Tibial nerve (tissue), 4 donors: ENCODE measurements around the gene PROB1.

Experiments
- CTCF ChIP-seq, 5 experiments: fragments of 200-600 bp in 3 of 5; fragments of 450-650 bp in 2 of 5; sonication (generic) in 3 of 5; IDR thresholded peaks; one replicate each; pipeline ENCODE4 v1.5.1; 2016 to 2019; ENCODE audit warnings: antibody characterized with exemption in 5 of 5, mild to moderate bottlenecking in 3 of 5, moderate library complexity in 2 of 5
- EP300 ChIP-seq, 2 donors: sonication (generic); formaldehyde crosslinking; IDR thresholded peaks; one replicate each; pipeline ENCODE4 v1.6.1; 2017; ENCODE audit warnings: antibody characterized with exemption in 2 of 2, mild to moderate bottlenecking in 1 of 2
- POLR2A ChIP-seq, 2 donors: fragments of 450-650 bp; IDR thresholded peaks; one replicate each; pipeline ENCODE4 v1.6.1; 2017; ENCODE audit warnings: antibody characterized with exemption in 2 of 2, mild to moderate bottlenecking in 2 of 2, moderate library complexity in 2 of 2

DNA sequence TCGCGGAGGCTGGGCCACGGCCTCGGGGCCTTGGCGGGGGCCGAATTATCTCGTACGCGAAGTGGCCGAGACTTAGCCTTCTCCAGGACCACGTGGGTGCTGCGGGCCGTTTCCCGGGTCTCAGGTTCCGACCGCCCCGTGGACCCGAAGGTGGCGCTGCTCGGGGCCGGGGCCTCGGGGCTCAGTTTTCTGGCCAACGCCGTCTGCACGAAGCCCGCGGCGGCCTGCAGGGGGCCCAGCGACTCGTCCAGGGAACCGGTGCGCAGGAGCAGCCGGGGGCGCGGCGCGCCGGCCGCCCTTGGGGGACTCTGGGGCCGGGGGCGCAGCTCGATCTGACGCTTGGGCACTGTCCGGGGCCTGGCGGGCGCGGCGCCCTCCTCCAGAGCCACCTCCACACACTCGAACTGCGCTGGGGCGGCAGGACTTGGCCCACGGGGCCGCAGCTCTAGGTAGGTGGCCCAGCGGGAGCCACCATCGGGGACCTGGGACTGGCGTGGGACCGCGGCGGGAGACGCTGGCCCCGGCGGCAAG lies 716 bp downstream of the PROB1 start:
- peak in 3 of 5 experiments; percentile 41 to 59 (median 54) for TF ChIP-seq CTCF (IDR thresholded peaks at IDR 0.05)
- TF ChIP-seq POLR2A (IDR thresholded peaks at IDR 0.05) = no peak
- TF ChIP-seq EP300 (IDR thresholded peaks at IDR 0.05) = no peak
